ENCODE measurements around the gene TWIST2.

TWIST2 gene

DNA sequence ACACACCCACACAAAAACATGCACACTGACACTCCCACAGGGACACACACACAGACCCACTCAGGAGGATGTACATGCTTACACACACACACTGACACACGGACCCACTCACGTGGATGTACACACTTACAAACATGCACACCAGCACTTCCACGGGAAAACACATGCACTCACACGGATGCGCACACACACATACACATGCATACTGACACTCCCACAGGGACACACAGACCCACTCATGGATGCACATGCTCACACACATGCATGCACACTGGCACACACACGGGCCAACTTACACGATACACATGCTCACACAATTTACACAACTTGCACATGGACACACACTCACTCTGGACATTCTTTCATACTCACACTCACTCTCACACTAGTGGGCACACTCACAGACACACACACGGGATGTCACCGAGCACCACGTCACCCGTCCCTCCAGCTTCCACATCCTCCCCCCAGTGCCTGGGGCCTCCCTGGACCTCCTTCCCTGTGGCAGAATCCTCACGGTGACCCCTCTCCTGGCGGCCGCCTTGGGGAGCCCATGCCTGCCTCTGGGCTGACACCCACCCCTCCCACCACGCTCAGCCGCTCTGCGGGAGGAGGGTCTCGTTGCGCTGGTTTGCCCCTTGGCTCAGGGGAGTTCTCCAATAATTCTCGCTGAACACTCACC lies 58.5 kb downstream of the TWIST2 start:
- no peak for DNase-seq

DNA sequence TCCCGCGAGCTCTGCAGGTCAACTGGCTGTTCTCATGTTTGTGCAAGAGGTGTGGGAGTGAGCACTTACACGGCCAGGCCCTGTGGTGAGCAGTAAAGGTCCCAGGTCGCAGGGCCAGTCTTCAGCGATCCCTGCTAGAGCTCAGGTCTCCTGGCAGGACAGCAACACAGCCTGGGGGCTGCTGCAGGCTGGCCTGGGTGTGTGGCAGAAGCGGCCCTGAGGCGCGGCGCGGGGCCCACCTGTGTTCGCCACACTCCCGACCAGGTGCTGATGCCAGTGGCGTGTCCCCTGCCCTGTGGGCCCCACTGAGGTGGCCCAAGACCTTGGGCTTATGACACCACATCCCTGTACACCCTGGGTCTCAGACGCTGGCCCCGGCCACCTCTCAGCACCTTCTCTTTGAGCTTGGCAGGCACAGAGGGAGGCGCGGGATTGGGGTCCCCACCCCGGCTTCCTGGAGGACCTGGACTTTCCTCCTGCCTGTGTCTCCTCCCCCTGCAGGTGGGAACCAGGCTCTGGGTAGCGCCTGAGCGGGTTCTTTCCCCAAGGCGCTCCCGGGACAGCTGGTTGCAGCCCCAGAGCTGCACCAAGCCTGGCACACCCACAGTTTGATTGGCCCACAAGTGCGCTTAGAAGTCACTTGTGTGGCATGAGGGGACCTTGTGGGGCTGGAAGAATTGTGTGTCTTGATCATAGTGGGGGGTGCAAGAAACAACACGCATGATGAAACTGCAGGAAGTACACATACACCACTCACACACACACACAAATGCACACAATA lies 59.2 kb downstream of the TWIST2 start:
- DNase-seq, result no peak

DNA sequence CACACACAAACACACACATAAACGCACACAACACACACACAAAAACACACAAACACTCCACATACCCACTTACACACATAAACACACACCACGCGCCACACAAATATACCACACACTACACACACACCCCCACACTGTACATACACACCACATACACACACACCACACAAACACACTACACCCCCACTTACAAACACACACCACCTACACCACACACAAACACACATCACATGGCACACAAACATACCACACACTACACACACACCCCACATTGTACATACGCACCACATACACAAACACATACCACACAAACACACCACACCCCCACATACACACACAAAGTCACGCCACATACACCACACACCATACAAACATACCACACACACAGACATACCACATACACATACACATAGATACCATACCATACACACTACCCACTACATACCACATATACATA lies 59.9 kb downstream of the TWIST2 start:
- DNase-seq, result no peak

- no peak for DNase-seq
Measured at GRCh38 chr2:238908960-238909951, 61.4 kb downstream of the TWIST2 start.

- no peak for DNase-seq
Measured at GRCh38 chr2:238910751-238911351, 63.0 kb downstream of the TWIST2 start.

- DNase-seq, result no peak
Measured at GRCh38 chr2:238911376-238912227, 63.7 kb downstream of the TWIST2 start.

GRCh38 chr2:238912228-238912915 lies 64.5 kb downstream of the TWIST2 start:
- DNase-seq, result no peak

DNA sequence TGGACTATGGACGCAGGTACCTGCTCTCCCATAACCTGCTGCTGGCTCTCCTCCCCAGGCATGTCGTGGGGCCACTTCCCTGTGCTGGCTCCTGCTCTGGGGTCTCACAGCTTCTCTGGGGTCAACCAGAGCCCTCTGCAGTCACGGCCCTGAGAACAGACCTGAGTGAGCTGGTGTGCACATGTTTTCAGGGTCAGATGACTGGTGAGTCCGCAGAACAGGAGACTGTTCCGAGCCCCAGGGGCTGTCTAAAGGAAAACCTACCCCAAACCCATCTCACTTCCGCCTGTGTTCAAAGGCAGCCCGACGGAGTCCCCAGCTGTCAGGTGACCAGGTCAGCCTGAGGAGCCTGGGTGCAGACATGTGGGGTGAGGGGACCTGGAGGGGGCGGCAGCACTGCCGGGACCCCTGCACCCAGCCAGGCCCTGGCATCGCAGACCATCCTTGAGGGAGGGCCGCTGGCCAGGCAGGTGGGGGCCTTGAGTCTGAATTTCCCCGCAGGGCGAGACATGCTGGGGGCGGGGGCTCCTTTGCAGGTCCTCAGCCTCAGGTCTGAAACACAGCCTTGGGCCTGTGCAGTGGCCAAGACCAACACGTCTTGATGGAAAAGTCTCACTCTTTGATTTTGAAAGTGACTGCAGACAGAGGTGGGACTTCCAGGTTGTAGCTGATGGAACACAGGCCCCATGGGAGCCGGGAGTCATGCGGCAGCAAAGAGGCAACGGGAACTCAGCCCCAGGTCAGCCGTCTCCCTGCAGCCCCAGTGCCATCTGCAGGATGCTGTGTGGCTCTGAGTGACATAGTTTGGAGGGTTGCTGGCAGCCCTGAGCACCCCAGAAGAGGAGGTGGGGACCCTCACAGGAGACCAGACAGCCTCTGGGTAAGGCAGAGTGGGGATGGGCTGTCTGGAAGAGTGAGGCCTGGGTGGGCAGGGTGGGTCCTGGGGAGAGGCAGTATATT lies 65.3 kb downstream of the TWIST2 start:
- no peak for DNase-seq

GRCh38 chr2:238913931-238914647 lies 66.2 kb downstream of the TWIST2 start:
- DNase-seq, result peak; percentile 76

DNA sequence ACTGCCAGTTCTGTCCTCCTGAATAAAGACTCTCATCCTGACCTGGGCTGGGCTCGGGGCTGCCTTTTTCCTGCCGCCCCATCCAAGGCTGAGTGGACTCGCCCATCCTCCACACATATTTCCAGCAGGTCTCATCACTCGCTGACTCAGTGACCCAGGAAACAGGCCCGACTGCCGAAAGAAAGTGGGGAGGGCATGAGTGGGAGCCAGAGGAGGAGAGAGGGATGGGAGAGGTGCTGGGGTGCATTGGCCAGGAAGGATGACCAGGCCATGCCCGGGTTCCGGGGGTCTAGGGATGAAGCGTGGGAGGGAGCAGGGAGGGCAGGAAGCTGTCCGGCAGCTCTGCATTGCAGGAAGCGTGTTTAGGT lies 66.7 kb downstream of the TWIST2 start:
- peak; percentile 83 for DNase-seq

- DNase-seq, result no peak
Measured at GRCh38 chr2:238915196-238915595, 67.3 kb downstream of the TWIST2 start.

GRCh38 chr2:238915596-238915995 lies 67.7 kb downstream of the TWIST2 start:
- no peak for DNase-seq

- DNase-seq, result no peak
Measured at GRCh38 chr2:238916176-238916874, 68.4 kb downstream of the TWIST2 start.

GRCh38 chr2:238916875-238917590 lies 69.1 kb downstream of the TWIST2 start:
- DNase-seq, result no peak

GRCh38 chr2:238919307-238919706 lies 71.4 kb downstream of the TWIST2 start:
- no peak for DNase-seq

GRCh38 chr2:238920053-238920452 lies 72.2 kb downstream of the TWIST2 start:
- no peak for DNase-seq

- no peak for DNase-seq
Measured at GRCh38 chr2:238920601-238921001, 72.7 kb downstream of the TWIST2 start.

DNA sequence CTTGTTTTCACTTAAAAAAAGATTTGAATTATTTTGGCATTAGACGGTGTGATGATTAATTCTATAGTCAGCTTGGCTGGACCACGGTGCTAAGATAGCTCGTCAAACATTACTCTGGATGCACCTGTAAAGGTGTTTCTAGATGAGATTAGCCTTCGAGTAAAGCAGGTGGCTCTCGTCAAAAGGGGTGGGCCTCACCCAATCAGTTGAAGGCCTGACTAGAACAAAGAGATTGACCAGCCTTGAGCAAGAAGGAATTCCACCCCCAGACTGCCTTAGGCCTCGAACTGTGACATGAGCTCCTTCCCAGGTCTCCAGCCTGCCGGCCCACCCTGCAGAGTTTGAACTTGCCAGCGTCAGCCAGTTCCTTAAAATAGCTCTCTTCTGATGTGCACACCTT lies 73.4 kb downstream of the TWIST2 start:
- DNase-seq, result no peak

Measured in HCEC 1CT (cell line).